ENCODE measurements around the gene EML4.

DNA sequence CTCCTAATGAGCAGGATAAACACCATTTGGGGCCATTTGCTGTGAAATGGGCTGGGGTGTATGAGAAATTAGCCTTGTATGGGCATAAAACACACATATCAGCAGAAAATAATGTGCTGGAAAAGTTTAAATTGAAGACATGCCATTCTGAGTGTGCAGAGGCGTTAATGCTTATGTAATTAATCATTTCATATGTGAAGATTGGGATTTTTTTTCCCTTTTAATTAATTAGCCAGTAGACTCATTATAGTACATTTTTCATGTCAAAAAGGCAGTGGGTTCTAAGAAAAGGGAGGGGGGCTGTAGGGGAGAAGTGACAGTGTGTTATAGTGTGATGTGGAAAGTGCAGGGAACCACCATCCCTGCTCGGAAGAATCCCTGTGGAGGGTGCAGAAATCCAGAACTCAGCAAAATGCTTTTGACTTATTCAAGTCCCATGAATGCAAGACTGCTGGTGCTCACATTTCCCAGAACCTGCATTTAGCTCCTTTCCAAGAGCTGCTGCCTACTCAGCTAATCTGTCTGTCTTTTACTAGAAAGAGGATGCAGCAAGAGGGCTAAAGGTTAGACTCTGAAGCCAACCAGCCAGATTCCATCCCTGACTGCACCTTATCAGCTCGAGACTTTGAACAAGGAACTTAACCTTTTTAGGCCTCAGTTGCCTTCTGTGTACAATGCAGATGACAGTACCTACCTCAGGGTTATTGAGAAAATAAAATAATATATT lies 203.5 kb downstream of the EML4 start:
- TF ChIP-seq, protein P1, sequence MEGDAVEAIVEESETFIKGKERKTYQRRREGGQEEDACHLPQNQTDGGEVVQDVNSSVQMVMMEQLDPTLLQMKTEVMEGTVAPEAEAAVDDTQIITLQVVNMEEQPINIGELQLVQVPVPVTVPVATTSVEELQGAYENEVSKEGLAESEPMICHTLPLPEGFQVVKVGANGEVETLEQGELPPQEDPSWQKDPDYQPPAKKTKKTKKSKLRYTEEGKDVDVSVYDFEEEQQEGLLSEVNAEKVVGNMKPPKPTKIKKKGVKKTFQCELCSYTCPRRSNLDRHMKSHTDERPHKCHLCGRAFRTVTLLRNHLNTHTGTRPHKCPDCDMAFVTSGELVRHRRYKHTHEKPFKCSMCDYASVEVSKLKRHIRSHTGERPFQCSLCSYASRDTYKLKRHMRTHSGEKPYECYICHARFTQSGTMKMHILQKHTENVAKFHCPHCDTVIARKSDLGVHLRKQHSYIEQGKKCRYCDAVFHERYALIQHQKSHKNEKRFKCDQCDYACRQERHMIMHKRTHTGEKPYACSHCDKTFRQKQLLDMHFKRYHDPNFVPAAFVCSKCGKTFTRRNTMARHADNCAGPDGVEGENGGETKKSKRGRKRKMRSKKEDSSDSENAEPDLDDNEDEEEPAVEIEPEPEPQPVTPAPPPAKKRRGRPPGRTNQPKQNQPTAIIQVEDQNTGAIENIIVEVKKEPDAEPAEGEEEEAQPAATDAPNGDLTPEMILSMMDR (IDR thresholded peaks at IDR 0.05) = no peak
- no peak for TF ChIP-seq POLR2A (IDR thresholded peaks at IDR 0.05)

All from heart left ventricle (tissue), 13 donors.